Activated B cell treated with CpG ODN at 0.5 μM for 24 hours (primary cell): Measurements from ENCODE around the gene TRIM17. TPM values are rescaled to one million over a fixed set of nuclear protein-coding genes. Genes with fewer than 3 reads are reported as not detected.

ENCODE experiments used
- ATAC-seq: fragments of 200-7000 bp; cut with Tn5 transposase; one replicate; pipeline ENCODE4 v1.10.0; 2021; ENCODE audit warnings: low read depth, mild to moderate bottlenecking, moderate library complexity
- CTCF ChIA-PET: fragments of 350-600 bp; sonication (Branson Sonifier 250); formaldehyde crosslinking; loops from one replicate; lab custom pipeline; 2021; ENCODE audit warnings: antibody characterized with exemption; lab: Charles Lee
- POLR2A ChIA-PET: fragments of 350-600 bp; sonication (Branson Sonifier 250); formaldehyde crosslinking; loops from one replicate; lab custom pipeline; 2021; ENCODE audit warnings: antibody characterized with exemption; lab: Charles Lee
- DNase-seq: peaks from one replicate; pipeline ENCODE4 v3.0.0; 2022
- H3K27ac Mint-ChIP-seq: one replicate; pipeline ENCODE4 v1.8.0; 2020; ENCODE audit warnings: mixed read lengths
- H3K27me3 Mint-ChIP-seq: one replicate; pipeline ENCODE4 v1.8.0; 2021; ENCODE audit warnings: mixed read lengths
- H3K36me3 Mint-ChIP-seq: one replicate; pipeline ENCODE4 v1.8.0; 2021; ENCODE audit warnings: low read depth, mixed read lengths
- H3K4me1 Mint-ChIP-seq: one replicate; pipeline ENCODE4 v1.8.0; 2021; ENCODE audit warnings: mixed read lengths
- H3K4me3 Mint-ChIP-seq: one replicate; pipeline ENCODE4 v1.8.0; 2020; ENCODE audit warnings: mild to moderate bottlenecking, mixed read lengths
- H3K9me3 Mint-ChIP-seq: one replicate; pipeline ENCODE4 v1.8.0; 2020; ENCODE audit warnings: mixed read lengths
- CTCF ChIP-seq: fragments of 200-600 bp; IDR thresholded peaks from one replicate; pipeline ENCODE4 v1.8.0; 2022; ENCODE audit warnings: antibody characterized with exemption, mild to moderate bottlenecking
- intact Hi-C: fragments of 100-400 bp; cut with micrococcal nuclease; formaldehyde crosslinking; loops from one replicate; pipeline ENCODE4 v1.15.1; 2024
- total RNA-seq: library from RNA; stranded (reverse); gene quantifications from 2 replicates; pipeline ENCODE4 v1.2.3, GENCODE V29; 2022

Gene TRIM17
- total RNA-seq, 1 donor from 2014 or later = not detected

- TF ChIP-seq CTCF = no peak
- Mint-ChIP-seq H3K27me3 (peaks cover 42% of the 10 kb centered on the region), H3K9me3 (no peaks in the 10 kb centered on the region), H3K27ac (no peak overlapping the region), H3K36me3 (no peaks in the 10 kb centered on the region), H3K4me1 (peaks cover 20% of the 10 kb centered on the region), H3K4me3 (no peak overlapping the region)
- no peak for ATAC-seq
- CTCF ChIA-PET = no interaction called here
- intact Hi-C loops = no loop called here
- DNase-seq = no peak
- POLR2A ChIA-PET = no interaction called here
Observed at GRCh38 chr1:228417061-228417460, 400 bp upstream of the TRIM17 start.

DNA sequence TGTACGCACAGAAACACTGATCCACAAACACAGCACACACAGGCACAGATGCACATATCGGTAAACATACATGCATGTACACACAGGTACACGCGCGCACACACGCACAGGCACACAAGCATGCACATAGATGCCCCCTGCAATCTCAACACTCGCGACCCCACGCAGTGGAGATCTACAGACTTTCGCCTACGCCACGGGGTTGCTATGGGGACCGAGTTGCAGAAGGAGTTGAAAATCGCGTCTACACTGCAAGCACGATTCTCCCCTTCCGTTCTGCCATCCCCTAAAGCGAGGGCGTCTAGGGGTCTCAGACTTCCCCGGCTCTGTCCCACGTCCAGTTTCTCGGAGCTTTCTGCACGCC lies 826 bp downstream of the TRIM17 start:
- H3K9me3 Mint-ChIP-seq = no peaks in the 10 kb centered on the region
- H3K36me3 Mint-ChIP-seq = no peaks in the 10 kb centered on the region
- H3K4me1 Mint-ChIP-seq = peaks cover 20% of the 10 kb centered on the region
- CTCF ChIA-PET = no interaction called here
- H3K27ac Mint-ChIP-seq = no peak overlapping the region
- POLR2A ChIA-PET = interaction anchor here (0.9 kb wide), 1 partner anchor 72 kb away, joined by 3 read pairs; the partner anchor contains the start of gene RNF187
- ATAC-seq = no peak
- no peak for TF ChIP-seq CTCF
- no peak for DNase-seq
- intact Hi-C loops = no loop called here
- no peak overlapping the region for H3K4me3 Mint-ChIP-seq
- H3K27me3 Mint-ChIP-seq = peaks cover 33% of the 10 kb centered on the region

- Mint-ChIP-seq H3K36me3 (no peaks in the 10 kb centered on the region), H3K4me3 (no peak overlapping the region), H3K27me3 (peaks cover 30% of the 10 kb centered on the region), H3K9me3 (no peaks in the 10 kb centered on the region), H3K4me1 (peaks cover 20% of the 10 kb centered on the region), H3K27ac (no peak overlapping the region)
- TF ChIP-seq CTCF = no peak
- DNase-seq (no peak), ATAC-seq (no peak)
- intact Hi-C loops = no loop called here
- CTCF ChIA-PET = no interaction called here
- POLR2A ChIA-PET = interaction anchor here (0.9 kb wide), 1 partner anchor 72 kb away, joined by 3 read pairs; the partner anchor contains the start of gene RNF187
Observed at GRCh38 chr1:228415221-228415620, 1.4 kb downstream of the TRIM17 start.

GRCh38 chr1:228414511-228415211 lies 2.0 kb downstream of the TRIM17 start:
- intact Hi-C loops = no loop called here
- peaks cover 20% of the 10 kb centered on the region for H3K4me1 Mint-ChIP-seq
- ChIA-PET CTCF (no interaction called here), POLR2A (interaction anchor here (0.9 kb wide), 1 partner anchor 73 kb away, joined by 3 read pairs; the partner anchor contains the start of gene RNF187)
- no peaks in the 10 kb centered on the region for H3K9me3 Mint-ChIP-seq
- DNase-seq (no peak), ATAC-seq (no peak)
- H3K27ac Mint-ChIP-seq = no peak overlapping the region
- H3K4me3 Mint-ChIP-seq = no peak overlapping the region
- TF ChIP-seq CTCF = no peak
- H3K36me3 Mint-ChIP-seq = no peaks in the 10 kb centered on the region
- peaks cover 26% of the 10 kb centered on the region for H3K27me3 Mint-ChIP-seq

GRCh38 chr1:228413241-228414010 lies 3.2 kb downstream of the TRIM17 start:
- POLR2A ChIA-PET = no interaction called here

More at GRCh38 chr1:228413241-228414010, 3.2 kb downstream of the TRIM17 start:
- ATAC-seq (no peak), DNase-seq (no peak)
- CTCF ChIA-PET = no interaction called here
- peaks cover 25% of the 10 kb centered on the region for H3K27me3 Mint-ChIP-seq
- intact Hi-C loops = no loop called here
- H3K4me3 Mint-ChIP-seq = no peak overlapping the region
- H3K36me3 Mint-ChIP-seq = no peaks in the 10 kb centered on the region
- no peak for TF ChIP-seq CTCF
- peaks cover 23% of the 10 kb centered on the region for H3K4me1 Mint-ChIP-seq
- H3K27ac Mint-ChIP-seq = no peak overlapping the region
- no peaks in the 10 kb centered on the region for H3K9me3 Mint-ChIP-seq
